HG03460 (cell line): ENCODE results near the gene TMUB1.

Experiments used
- ATAC-seq: cut with Tn5 transposase; IDR thresholded peaks from one replicate; pipeline ENCODE4 v1.9.1; 2021; ENCODE audit not compliant: unreplicated experiment

Gene TMUB1

GRCh38 chr7:151104411-151105235 lies 21.3 kb upstream of the TMUB1 start:
- ATAC-seq: no peak

DNA sequence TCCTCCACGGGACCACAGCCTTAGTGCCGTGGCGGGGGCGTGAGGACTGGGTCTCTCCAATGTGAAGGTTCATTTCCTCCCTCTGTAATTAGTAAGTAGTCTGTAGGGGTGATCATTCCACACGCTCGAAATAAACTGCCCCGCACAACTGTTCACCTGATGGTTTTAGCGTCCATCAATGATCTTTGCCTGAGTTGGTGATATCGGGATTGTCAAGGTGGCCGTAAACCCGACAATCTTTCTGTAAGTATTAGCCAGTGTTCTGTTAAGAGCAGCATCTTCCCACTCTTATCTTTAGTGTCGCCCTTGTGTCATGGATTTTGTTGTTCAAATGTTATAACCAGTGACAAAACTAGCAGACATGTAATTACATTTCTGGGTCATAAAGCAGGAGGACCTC lies 20.7 kb upstream of the TMUB1 start:
- no peak for ATAC-seq

DNA sequence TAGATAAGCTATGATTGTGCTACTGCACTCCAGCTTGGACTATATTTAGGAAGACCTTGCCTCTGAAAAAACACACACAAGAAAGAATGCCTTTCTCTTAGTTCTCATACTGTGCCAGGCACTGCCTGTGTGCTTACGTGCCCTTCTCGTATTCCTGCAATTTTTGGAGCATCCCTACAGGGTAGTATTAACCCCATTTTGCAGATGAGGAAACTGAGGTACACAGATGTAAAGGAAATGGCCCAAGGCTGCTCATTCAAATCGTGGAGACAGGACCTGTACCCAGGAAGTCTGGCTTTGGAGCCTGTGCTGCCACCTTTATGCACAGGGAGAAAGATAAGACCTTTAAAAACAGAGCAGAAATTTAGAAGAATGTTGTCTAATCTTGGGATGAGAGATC lies 19.7 kb upstream of the TMUB1 start:
- ATAC-seq: no peak

- no peak for ATAC-seq
Observed at GRCh38 chr7:151101621-151102396, 18.5 kb upstream of the TMUB1 start.

DNA sequence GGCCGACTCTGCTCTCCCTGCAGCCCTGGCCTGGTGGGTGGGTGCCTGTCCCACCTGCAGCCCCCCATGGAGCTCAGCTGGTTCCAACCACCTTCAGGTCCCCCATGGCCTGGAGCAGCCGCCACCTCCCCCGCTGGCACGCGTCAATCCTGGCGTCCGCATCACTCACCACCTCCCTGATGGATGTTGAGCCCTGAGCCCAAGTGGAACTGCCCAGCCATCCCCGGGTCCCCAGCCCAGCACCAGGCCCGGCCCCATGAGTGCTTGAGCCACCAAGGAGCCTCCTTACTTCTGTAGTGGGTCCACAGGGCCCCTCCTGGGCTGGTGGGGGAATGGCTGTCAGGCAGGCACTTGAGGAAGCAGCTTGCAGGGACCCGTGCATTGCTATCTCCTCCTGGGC lies 17.6 kb upstream of the TMUB1 start:
- ATAC-seq: no peak

DNA sequence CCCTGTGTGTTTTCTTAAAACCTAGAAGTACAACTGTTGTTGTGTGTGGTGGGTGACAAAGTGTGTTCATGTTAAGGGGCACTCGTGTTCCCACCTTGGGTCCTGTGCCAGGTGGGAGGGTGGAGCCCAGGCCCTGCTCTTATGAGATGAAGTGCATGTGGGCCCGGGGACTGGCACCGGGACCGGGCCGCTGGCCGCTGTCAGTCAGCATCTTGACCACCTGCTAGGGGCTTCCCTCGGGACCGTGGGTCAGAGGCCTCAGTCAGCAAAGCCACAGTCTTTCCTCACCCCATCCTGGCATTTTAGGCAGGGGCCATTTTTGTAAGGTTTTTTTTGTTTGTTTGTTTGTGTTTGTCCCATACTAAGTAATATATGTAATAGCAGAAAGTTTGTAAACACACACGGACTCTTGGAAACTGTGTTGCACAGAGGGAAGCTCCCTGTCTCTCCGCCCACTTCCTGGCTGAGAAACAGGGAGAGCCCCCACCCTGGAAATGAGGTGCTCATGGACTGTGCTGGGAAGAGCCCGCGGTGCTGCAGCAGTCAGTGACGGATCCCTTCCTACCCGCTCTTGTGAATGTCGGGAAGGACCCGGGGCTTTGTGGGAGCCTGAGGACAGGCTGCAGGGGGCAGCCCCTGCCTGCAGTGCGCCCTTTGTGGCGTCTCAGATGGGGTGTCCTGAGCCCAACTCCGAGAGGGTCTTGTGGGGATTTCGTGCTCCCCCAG lies 16.4 kb upstream of the TMUB1 start:
- ATAC-seq: no peak

DNA sequence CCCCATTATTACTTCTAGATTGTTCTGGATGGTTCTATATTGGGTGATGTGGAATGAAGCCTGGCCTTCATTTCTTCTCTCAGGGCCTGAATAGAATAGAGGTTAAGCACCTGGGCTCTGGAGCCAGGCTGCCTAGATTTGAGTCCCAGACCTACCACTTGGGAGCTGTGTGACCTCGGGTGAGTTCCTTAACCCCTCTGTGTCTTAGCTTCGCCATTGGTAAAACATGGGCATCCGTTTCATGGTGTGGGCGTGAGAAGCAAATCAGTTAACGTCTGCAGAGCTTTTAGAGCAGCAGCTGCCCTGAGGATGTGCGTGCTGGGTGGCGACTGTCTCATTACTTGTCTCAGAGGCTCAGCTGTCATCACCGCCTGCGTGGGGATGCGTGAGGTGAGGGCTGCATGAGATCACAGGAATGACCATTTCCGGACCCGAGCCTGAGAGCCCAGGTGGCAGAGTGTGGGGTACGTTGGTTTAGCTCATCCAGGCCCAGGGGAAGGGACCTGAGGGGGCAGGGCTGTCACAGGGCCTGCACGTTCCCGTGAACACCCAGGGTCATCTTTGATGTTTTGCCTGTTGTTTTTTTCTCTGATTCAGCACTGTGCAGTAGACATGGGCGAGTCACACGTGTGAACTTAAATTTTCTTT lies 12.7 kb upstream of the TMUB1 start:
- ATAC-seq: no peak

DNA sequence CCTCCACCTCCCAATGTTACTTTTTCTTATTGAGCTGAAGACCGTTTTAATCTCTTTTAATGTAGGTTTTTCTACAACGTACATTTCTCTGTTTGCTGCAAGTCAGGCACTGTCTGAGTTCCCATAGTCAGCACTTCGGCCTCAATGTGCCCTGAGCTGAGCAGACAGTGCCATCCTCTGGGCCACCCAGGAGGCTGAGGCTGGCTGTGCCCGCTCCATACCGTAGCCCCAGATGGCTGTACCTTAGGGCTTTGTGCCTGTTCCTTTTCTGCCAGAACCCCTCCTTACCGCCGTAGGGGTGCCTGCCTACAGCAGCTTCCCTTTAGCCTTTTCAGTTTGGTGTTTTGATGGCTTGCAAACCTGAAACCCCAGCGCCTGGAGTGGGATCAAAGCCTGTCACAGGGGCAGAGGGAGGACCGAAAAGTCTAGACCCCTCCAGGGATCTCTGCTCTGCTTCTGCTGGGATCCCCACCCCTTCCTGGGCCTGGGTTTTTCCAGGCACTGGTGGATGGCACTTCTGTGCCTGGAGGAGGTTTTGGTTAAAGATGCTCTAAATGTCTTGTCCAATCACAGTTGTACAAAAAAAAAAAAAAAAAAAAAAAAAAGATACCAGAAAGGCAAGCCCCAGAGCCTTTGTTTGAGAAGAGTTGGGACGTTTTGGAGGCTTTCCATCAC lies 12.0 kb upstream of the TMUB1 start:
- ATAC-seq: no peak

- ATAC-seq: no peak
Observed at GRCh38 chr7:151094675-151095074, 11.4 kb upstream of the TMUB1 start.

DNA sequence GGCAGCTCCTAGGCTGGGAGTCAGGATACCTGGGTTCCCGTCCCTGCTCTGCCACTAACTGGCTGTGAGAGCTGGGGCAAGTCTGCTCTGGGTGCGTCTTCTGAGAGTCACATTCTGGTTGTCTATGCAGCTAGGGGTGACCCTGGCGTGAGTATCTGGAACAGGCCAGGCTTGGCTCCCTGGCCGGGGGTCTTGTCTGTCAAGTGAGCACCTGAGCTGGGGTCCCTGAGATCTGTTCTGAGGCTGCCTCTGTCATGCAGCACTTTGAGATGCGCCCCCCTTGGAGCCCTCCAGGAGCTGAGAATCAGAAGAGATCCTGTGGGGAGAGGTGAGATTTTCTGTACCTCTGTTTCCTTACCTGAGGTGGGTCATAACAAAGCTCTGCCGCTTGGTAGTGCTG lies 10.5 kb upstream of the TMUB1 start:
- ATAC-seq: no peak

DNA sequence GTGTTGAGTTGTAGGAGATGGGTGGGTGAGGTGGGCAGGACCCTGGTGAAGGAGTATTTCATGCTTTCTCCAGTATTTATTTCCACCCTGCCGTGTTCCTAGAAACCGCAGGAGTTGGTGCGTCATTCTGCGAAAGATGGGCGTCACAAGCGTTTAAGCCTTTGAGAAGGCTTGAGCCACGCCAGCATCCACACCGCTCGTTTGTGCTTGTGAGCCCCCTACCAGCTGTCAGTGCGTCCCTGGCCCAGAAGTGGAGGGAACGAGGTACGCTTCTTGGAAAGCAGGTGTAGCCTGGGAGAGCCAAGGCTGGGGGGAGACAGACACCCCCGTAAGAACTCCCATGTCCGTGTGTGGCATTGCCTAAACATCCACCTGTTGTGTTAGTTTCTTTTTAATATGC lies 8.7 kb upstream of the TMUB1 start:
- no peak for ATAC-seq

DNA sequence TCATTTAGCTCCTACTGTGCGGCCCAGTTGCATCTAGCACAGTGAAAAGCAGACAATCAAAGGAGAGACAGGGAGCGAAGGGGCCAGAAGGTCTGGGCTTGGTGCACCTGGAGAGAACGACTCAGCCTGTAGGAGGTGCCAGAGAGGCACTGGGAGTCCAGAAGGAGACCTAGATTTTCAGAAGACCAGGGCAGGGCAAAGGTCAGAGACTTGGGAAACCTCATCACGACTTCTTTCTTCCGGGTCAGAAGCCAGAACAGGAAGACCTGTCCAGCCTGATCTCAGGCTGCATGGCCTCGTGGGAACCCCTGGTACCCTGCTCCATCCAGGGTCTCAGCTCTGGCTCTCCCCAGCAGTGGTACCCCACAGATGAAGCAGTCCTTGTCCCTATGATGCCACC lies 8.1 kb upstream of the TMUB1 start:
- ATAC-seq: no peak

GRCh38 chr7:151091003-151091402 lies 7.7 kb upstream of the TMUB1 start:
- no peak for ATAC-seq

DNA sequence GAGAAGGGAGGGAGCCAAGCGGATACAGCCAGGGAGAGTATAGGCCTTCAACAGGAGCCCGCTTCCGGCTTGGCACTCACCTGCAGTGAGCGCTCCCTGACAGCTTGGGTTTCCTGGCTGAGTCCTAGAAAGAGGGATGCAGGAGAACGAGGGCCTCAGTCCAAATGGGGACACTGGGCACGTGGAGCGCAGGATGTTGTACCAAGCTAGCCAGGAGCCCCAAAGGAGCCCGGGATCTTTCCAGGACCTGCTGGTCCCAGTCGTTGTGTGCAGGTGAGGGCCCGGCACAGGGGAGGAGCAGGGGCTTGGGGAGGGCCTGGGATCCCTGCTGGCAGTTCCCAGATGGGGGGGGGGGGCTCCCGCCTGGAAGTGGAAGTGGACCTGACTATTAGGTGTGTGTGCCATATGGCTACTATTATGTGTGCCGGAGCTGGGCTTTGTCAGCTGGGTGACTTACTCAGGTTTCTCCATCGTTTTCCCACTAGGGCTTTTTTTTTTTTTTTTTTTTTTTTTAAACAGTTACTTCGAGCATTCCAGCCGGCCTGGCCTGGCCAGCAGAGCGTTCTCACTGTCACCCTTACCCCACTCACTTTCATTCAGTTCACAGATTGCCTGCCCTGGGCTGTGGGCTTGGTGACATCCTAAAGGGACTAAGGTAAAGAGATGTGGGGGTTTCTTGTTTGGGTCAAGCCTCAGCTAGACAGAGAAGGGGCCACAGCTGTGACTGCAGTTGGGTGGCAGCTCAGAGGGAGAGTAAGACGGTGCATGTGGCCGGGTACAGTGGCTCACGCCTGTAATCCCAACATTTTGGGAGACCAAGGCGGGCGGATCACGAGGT lies 6.8 kb upstream of the TMUB1 start:
- no peak for ATAC-seq

- ATAC-seq: no peak
Observed at GRCh38 chr7:151088856-151089699, 5.8 kb upstream of the TMUB1 start.

DNA sequence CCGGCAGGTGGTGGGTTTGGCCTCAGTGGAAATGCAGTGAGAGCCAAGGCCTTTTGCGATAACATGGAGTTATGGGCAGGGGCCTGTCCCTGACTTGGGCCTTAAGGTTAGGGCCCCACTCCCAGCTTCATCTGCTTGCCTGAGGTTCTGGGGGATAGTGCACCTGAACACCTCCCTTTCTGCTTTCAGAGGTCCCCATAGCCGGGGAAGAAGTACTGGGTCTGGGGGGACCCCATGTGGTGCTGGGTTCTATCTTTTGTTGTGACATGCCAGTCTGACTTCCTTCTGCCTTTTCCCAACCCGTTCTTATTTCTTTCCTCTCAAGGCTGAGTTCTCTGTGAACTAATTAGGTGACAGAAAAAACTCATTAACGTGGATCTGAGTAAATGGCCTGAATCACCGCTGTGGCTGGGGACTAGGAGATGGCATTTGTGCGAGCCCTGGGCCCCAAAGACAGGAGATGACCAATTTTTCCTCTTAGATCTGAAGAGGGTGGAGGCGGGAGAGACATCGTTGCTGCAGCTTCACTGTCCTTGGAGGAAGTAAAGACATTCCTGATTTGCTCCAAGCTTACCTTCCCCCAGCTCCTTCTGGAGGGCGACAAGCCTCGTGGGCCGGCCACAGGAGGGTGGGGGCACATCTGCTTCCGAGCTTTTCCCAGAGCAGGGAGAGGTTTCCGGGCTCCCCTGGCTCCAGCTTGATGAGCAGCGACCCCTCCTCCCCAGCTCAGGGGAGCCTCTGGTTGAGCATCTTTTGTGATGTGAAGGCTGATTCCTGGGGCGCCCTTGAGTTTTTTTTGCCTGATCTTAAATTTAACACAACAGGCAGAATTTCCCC lies 4.9 kb upstream of the TMUB1 start:
- ATAC-seq: no peak

- ATAC-seq: no peak
Observed at GRCh38 chr7:151087245-151088018, 4.1 kb upstream of the TMUB1 start.
